ENCODE data around the gene BCL2L15.
"Not testable (repeated sequence)": the region's sequence is repeated elsewhere in the genome, so short reads cannot be mapped to it uniquely, and the experiment has no call there.

DNA sequence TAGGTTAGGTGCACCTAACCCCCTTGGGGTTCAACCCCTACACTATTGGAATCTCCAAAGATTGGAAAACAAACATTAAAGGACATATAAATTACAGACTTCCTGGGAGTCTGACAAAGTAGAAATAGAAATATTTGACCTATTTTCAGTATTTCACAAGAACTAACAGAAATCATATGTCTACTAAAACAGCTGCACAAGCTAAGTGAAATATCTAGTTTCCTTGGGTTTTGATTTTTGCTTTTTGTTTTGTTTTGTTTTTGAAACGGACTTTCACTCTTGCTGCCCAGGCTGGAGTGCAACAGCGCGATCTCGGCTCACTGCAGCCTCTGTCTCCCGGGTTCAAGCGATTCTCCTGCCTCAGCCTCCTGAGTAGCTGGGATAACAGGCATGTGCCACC is 34.7 kb downstream of the BCL2L15 start:
- TF ChIP-seq, protein P1, sequence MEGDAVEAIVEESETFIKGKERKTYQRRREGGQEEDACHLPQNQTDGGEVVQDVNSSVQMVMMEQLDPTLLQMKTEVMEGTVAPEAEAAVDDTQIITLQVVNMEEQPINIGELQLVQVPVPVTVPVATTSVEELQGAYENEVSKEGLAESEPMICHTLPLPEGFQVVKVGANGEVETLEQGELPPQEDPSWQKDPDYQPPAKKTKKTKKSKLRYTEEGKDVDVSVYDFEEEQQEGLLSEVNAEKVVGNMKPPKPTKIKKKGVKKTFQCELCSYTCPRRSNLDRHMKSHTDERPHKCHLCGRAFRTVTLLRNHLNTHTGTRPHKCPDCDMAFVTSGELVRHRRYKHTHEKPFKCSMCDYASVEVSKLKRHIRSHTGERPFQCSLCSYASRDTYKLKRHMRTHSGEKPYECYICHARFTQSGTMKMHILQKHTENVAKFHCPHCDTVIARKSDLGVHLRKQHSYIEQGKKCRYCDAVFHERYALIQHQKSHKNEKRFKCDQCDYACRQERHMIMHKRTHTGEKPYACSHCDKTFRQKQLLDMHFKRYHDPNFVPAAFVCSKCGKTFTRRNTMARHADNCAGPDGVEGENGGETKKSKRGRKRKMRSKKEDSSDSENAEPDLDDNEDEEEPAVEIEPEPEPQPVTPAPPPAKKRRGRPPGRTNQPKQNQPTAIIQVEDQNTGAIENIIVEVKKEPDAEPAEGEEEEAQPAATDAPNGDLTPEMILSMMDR (IDR thresholded peaks at IDR 0.05; ENCODE audit: low read length) = not testable (repeated sequence)
- not testable (repeated sequence) for TF ChIP-seq EZH2 (optimal IDR thresholded peaks at IDR 0.05; ENCODE audit: low read depth, low read length); EZH2phosphoT487 (IDR thresholded peaks at IDR 0.05; ENCODE audit: low read length)

Measured in MM.1S (cell line).